ENCODE data around the gene GDI2.

The GDI2 gene

GRCh38 chr10:5742116-5742515, 71.1 kb downstream of the GDI2 start:
- TF ChIP-seq FOXP2 (optimal IDR thresholded peaks at IDR 0.05; ENCODE audit: borderline replicate concordance, extremely low read depth, extremely low read length, insufficient read depth) (no peak), SIN3A (IDR thresholded peaks at IDR 0.05; ENCODE audit: borderline replicate concordance, insufficient read depth, low read length) (no peak), POLR2AphosphoS5 (IDR thresholded peaks at IDR 0.05; ENCODE audit: low read depth, low read length) (no peak), TAF1 (IDR thresholded peaks at IDR 0.05; ENCODE audit: borderline replicate concordance, insufficient read depth, low read length) (no peak), REST (IDR thresholded peaks at IDR 0.05; ENCODE audit: insufficient read depth in 1 of 2, low read depth in 2 of 2, low read length in 2 of 2) (no peak)

GRCh38 chr10:5741276-5741675, 72.0 kb downstream of the GDI2 start:
- TF ChIP-seq TAF1 (IDR thresholded peaks at IDR 0.05; ENCODE audit: borderline replicate concordance, insufficient read depth, low read length) (no peak), FOXP2 (optimal IDR thresholded peaks at IDR 0.05; ENCODE audit: borderline replicate concordance, extremely low read depth, extremely low read length, insufficient read depth) (no peak), SIN3A (IDR thresholded peaks at IDR 0.05; ENCODE audit: borderline replicate concordance, insufficient read depth, low read length) (no peak), POLR2AphosphoS5 (IDR thresholded peaks at IDR 0.05; ENCODE audit: low read depth, low read length) (no peak), REST (IDR thresholded peaks at IDR 0.05; ENCODE audit: insufficient read depth in 1 of 2, low read depth in 2 of 2, low read length in 2 of 2) (no peak)

GRCh38 chr10:5738427-5738826, 74.8 kb downstream of the GDI2 start:
- TF ChIP-seq SIN3A (IDR thresholded peaks at IDR 0.05; ENCODE audit: borderline replicate concordance, insufficient read depth, low read length) (no peak), POLR2AphosphoS5 (IDR thresholded peaks at IDR 0.05; ENCODE audit: low read depth, low read length) (no peak), REST (IDR thresholded peaks at IDR 0.05; ENCODE audit: insufficient read depth in 1 of 2, low read depth in 2 of 2, low read length in 2 of 2) (no peak), FOXP2 (optimal IDR thresholded peaks at IDR 0.05; ENCODE audit: borderline replicate concordance, extremely low read depth, extremely low read length, insufficient read depth) (no peak), TAF1 (IDR thresholded peaks at IDR 0.05; ENCODE audit: borderline replicate concordance, insufficient read depth, low read length) (no peak)

- no peak for TF ChIP-seq TAF1 (IDR thresholded peaks at IDR 0.05; ENCODE audit: borderline replicate concordance, insufficient read depth, low read length)
- no peak for TF ChIP-seq SIN3A (IDR thresholded peaks at IDR 0.05; ENCODE audit: borderline replicate concordance, insufficient read depth, low read length)
- no peak for TF ChIP-seq FOXP2 (optimal IDR thresholded peaks at IDR 0.05; ENCODE audit: borderline replicate concordance, extremely low read depth, extremely low read length, insufficient read depth)
- no peak for TF ChIP-seq POLR2AphosphoS5 (IDR thresholded peaks at IDR 0.05; ENCODE audit: low read depth, low read length)
- no peak for TF ChIP-seq REST (IDR thresholded peaks at IDR 0.05; ENCODE audit: insufficient read depth in 1 of 2, low read depth in 2 of 2, low read length in 2 of 2)
These were observed 75.9 kb downstream of the GDI2 start for GRCh38 chr10:5737352-5737751.

GRCh38 chr10:5736591-5736990, 76.6 kb downstream of the GDI2 start:
- TF ChIP-seq FOXP2 (optimal IDR thresholded peaks at IDR 0.05; ENCODE audit: borderline replicate concordance, extremely low read depth, extremely low read length, insufficient read depth) (no peak), POLR2AphosphoS5 (IDR thresholded peaks at IDR 0.05; ENCODE audit: low read depth, low read length) (no peak), REST (IDR thresholded peaks at IDR 0.05; ENCODE audit: insufficient read depth in 1 of 2, low read depth in 2 of 2, low read length in 2 of 2) (no peak), SIN3A (IDR thresholded peaks at IDR 0.05; ENCODE audit: borderline replicate concordance, insufficient read depth, low read length) (no peak), TAF1 (IDR thresholded peaks at IDR 0.05; ENCODE audit: borderline replicate concordance, insufficient read depth, low read length) (no peak)
